Right lobe of liver (tissue), 4 donors: ENCODE measurements around the gene FBXO7.

Experiments
- CTCF ChIP-seq, 4 donors: fragments of 200-600 bp in 3 of 4; fragments of 450-650 bp in 1 of 4; IDR thresholded peaks; one replicate each; pipeline versions ENCODE4 v1.5.1 to v1.8.0; 2016 to 2022; ENCODE audit warnings: antibody characterized with exemption in 4 of 4, mild to moderate bottlenecking in 2 of 4
- POLR2A ChIP-seq: fragments of 450-650 bp; IDR thresholded peaks from one replicate; pipeline ENCODE4 v1.6.1; 2017; ENCODE audit warnings: antibody characterized with exemption, mild to moderate bottlenecking
- donor health status: DM: no; HTN: no; CAD: no.
- donor health status: DM: no; HTN: no; CAD: no.
- donor health status: DM: no; HTN: yes; CAD: no.

GRCh38 chr22:32480238-32480637, 5.6 kb downstream of the FBXO7 start:
- no peak for TF ChIP-seq CTCF (IDR thresholded peaks at IDR 0.05)
- no peak for TF ChIP-seq POLR2A
